ENCODE measurements around the gene MCM8.
"Not testable (repeated sequence)": the region's sequence is repeated elsewhere in the genome, so short reads cannot be mapped to it uniquely, and the experiment has no call there.

The MCM8 gene

GRCh38 chr20:6007529-6008103 lies 57.2 kb downstream of the MCM8 start:
- DNase-seq, result no peak

DNA sequence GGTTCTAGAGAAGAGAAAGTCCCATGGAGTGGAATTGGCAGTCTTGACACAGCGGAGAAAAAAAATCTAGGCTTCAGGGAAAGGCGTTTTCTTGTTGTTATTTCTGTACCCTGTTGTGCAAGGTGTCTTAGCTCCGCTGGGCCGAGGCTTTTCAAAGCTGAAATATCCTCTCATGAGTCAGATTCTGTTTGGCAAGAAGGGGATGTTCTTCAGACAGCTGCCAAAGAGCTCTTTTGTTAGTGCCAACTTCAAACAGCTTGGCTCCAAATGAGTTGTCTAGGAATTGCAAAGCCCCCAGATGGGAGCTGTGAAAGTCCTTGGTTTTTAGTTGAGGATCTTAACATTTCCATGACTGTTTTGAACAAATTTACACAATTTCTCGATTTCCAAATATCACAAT lies 57.8 kb downstream of the MCM8 start:
- DNase-seq, result no peak

- no peak for DNase-seq
Observed at GRCh38 chr20:6012179-6012578, 61.7 kb downstream of the MCM8 start.

DNA sequence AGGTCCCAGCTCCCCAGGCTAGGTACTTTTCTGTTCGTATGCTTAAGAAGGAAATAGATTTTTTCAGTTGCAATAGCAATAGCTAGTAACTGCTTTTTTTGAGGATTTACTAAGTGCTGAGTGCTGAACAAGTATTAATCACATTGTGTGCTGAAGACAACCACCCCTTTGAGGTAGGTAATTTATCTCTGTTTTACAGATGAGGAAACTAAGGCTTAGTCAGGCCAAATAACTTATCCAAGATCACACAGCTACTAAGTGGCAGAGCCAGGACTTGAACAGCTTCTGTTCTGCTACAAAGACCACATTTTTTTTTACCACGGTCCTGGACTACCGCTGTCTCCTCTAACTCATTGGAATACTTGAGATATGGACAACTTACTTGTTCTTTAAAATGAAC lies 63.6 kb downstream of the MCM8 start:
- DNase-seq, result no peak

- DNase-seq, result no peak
Observed at GRCh38 chr20:6014957-6015356, 64.5 kb downstream of the MCM8 start.

GRCh38 chr20:6017467-6017866 lies 67.0 kb downstream of the MCM8 start:
- DNase-seq, result no peak

DNA sequence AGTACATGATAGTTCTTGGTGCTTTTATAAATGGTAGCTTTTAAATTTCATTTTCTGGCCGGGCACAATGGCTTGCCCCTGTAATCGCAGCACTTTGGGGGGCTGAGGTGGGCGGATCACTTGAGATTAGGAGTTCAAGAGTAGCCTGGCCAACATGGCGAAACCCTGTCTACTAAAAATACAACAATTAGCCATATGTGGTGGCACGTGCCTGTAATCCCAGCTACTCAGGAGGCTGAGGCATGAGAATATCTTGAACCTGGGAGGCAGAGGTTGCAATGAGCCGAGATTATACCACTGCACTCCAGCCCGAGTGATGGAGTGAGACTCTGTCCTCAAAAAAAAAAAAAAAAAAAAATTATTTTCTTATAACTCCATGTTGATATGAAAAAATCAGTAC lies 67.4 kb downstream of the MCM8 start:
- DNase-seq, result no peak

- DNase-seq, result no peak
Observed at GRCh38 chr20:6024768-6025167, 74.3 kb downstream of the MCM8 start.

GRCh38 chr20:6026051-6026450 lies 75.6 kb downstream of the MCM8 start:
- DNase-seq, result no peak

- no peak for DNase-seq
Observed at GRCh38 chr20:6028818-6029217, 78.4 kb downstream of the MCM8 start.

DNA sequence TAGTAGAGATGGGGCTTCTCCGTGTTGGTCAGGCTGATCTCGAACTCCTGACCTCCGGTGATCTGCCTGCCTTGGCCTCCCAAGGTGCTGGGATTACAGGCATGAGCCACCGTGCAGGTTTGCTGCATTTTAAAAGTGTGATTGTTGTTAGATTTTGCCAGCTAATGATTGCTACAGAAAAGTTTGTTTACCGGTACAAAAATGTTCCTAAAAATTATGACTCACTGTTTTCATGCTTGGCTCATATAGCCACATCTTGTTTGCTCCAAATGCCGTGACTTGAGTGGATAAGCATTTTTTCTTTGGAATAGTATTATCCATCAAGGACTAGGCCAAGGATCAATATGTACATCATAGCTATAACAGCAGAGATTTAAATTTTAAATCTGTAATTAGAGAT lies 79.1 kb downstream of the MCM8 start:
- no peak for DNase-seq

DNA sequence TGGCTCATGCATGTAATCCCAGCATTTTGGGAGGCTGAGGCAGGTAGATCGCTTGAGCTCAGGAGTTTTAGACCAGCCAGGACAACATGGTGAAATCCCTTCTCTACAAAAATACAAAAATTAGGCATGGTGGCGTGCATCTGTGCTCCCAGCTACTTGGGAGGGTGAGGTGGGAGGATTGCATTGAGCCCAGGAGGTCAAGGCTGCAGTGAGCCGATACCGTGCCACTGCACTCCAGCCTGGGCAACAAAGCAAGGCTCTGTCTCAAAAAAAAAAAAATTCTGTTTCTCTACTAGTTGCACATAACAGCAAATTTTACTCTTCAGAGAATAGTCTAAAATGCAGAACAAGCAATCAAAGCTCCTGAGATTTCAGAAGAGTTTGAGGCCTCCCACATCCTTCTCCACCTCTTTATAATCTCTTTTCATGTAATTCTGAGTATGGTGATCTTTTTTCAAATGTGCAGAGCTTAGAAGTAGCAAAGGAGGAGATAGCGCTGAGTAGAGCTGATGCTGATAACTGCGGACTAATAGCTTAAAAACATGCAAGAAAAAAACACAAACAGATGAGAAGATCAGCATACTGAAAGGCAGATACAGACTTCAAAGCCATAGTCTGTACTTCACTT lies 80.1 kb downstream of the MCM8 start:
- DNase-seq, result no peak

DNA sequence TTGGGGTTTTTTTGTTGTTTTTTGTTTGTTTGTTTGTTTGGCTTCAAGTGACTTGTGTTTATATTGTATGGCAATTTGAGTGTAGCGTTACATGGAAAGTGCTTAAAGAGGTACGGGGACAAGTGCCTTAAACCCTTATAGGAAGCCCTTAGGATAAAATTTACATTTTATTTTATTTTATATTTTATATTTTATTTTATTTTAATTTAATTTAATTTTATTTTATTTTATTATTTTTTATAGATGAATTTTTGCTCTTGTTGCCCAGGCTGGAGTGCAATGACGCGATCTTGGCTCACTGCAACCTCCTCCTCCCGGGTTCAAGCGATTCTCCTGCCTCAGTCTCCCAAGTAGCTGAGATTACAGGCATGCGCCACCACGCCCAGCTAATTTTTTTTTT lies 82.5 kb downstream of the MCM8 start:
- not testable (repeated sequence) for DNase-seq

GRCh38 chr20:6034134-6034969 lies 83.9 kb downstream of the MCM8 start:
- DNase-seq, result no peak

GRCh38 chr20:6036213-6036612 lies 85.8 kb downstream of the MCM8 start:
- no peak for DNase-seq

DNA sequence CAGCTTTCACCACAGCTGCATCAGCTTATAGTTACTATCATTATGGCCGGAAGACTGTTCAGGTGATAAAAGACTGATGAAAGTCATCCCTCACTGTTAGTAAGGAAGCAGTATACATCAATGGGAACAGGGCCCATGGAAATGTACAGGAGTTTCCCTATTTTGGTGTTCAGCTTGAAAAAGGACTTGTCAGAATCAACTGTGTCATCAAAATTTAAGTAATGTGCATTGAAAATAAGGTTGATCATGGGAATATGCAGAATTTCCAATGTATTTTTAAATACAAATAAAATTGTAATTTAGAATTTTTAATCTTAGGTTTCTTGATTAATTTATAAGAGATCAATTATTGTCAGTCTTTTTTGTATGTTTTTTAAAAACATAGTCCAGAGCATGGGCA lies 86.6 kb downstream of the MCM8 start:
- DNase-seq, result no peak

GRCh38 chr20:6038256-6038655 lies 87.8 kb downstream of the MCM8 start:
- DNase-seq, result no peak

DNA sequence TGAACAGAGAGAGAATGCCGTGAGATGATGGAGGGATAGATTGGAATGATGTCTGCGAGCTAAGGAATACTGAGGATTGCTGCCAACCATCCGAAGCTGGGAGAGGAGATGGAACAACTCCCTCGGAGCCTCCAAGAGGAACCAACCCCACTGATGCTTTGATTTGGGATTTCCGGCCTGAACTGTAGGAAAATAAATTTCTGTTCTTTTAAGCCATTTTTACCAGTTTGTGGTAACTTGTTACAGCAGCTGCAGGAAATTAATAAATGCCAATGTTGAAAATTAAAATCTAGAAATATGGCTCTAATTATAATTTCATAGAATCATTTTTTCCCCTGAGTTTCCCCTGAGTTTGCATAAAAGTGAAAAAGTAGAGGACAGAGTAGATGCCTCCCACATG lies 89.3 kb downstream of the MCM8 start:
- DNase-seq, result no peak

GRCh38 chr20:6040540-6040939 lies 90.1 kb downstream of the MCM8 start:
- no peak for DNase-seq

GRCh38 chr20:6040958-6041807 lies 90.7 kb downstream of the MCM8 start:
- no peak for DNase-seq

DNA sequence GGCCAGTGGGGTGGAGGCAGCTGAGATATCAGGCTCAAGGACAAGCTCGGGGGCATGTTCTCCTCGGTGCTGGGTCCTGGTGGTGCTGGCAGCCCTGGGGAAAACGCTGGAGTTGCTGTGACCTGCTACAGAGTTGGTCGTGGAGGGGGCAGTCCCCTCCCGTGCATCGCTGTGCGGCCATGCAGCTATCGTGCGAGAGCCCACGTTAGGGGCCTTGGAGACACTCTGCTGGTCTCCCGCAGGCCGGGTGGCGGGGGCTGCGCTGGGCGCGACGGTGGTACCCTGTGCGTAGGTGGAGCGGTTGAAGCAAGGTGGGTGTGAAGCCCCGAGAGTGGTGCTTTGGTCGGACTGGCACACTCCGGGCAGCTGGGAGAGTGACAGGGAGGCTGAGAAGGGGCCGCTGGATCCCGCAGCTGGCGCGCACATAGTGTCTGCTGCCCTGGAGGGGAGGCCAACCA lies 91.4 kb downstream of the MCM8 start:
- DNase-seq, result no peak

DNA sequence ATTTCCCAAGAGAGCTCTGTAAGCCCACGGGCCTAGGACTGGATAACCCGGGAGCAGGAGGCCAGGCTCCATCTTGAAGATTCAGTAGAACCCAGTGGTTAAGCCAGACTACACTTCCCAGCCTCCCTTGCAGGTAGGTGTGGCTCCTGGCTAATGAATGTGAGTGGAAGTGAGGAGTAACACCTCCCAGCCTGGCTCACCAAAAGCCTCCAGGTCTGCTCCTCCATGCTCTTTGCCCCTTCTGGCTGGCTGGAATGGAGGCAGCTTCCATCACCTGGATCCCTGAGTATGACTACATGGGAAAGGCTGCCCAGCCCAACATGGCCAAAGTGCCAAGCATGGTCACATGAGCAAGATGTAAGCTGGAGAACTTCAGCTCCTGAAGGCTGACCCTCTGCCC lies 93.7 kb downstream of the MCM8 start:
- DNase-seq, result no peak

- no peak for DNase-seq
Observed at GRCh38 chr20:6045566-6045965, 95.1 kb downstream of the MCM8 start.
